Endothelial cell (in vitro differentiated cells): ENCODE results near the gene CACUL1. TPM values are rescaled to one million over a fixed set of nuclear protein-coding genes. Genes with fewer than 3 reads are reported as not detected.

Source experiments
- DNase-seq: peaks from one replicate; pipeline ENCODE4 v3.0.0; 2021; ENCODE audit warnings: low spot score
- H3K27ac Mint-ChIP-seq: one replicate; pipeline ENCODE4 v1.8.0; 2021; ENCODE audit warnings: mixed read lengths, inconsistent platforms; ENCODE audit not compliant: unreplicated experiment
- H3K27me3 Mint-ChIP-seq: one replicate; pipeline ENCODE4 v1.8.0; 2021; ENCODE audit warnings: mild to moderate bottlenecking, moderate library complexity, mixed read lengths, inconsistent platforms; ENCODE audit not compliant: unreplicated experiment
- H3K36me3 Mint-ChIP-seq: one replicate; pipeline ENCODE4 v1.8.0; 2021; ENCODE audit warnings: mild to moderate bottlenecking, low read depth, mixed read lengths, inconsistent platforms; ENCODE audit not compliant: unreplicated experiment
- H3K4me1 Mint-ChIP-seq: one replicate; pipeline ENCODE4 v1.8.0; 2021; ENCODE audit warnings: mild to moderate bottlenecking, mixed read lengths, inconsistent platforms; ENCODE audit not compliant: unreplicated experiment
- H3K4me3 Mint-ChIP-seq: one replicate; pipeline ENCODE4 v1.8.0; 2021; ENCODE audit warnings: mild to moderate bottlenecking, mixed read lengths, inconsistent platforms; ENCODE audit not compliant: unreplicated experiment
- H3K9me3 Mint-ChIP-seq: one replicate; pipeline ENCODE4 v1.8.0; 2021; ENCODE audit warnings: mixed read lengths, inconsistent platforms; ENCODE audit not compliant: unreplicated experiment
- CTCF ChIP-seq: fragments of 200-600 bp; sonication (generic); IDR thresholded peaks from one replicate; pipeline ENCODE4 v1.5.0; 2021; ENCODE audit warnings: antibody characterized with exemption; ENCODE audit not compliant: unreplicated experiment
- total RNA-seq: library from RNA; stranded (reverse); fragmentation: NEBNext Ultra II Directional; extraction: Animal tissue kit (Norgen Biotek cat#: 25700); gene quantifications from one replicate; pipeline ENCODE4 v1.2.1, GENCODE V29; 2021; ENCODE audit not compliant: unreplicated experiment

The CACUL1 gene
- total RNA-seq, 1 donor from 2014 or later = 59.0 TPM

GRCh38 chr10:118763202-118763988 is 8.6 kb upstream of the CACUL1 start:
- Mint-ChIP-seq H3K27ac (no peak overlapping the region), H3K27me3 (peaks cover 1% of the 10 kb centered on the region), H3K4me3 (no peak overlapping the region)

DNA sequence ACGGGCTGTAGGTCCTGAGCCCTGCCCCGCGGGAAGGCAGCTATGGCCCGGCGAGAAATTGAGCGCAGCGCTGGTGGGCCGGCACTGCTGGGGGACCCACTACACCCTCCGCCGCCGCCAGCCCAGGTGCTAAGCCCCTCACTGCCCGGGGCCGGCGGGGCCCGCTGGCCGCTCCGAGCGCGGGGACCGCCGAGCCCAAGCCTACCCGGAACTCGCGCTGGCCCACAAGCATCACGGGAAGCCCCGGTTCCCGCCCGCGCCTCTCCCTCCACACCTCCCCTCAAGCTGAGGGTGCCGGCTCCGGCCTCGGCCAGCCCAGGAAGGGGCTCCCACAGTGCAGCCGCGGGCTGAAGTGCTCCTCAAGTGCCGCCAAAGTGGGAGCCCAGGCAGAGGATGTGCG is 5.5 kb upstream of the CACUL1 start:
- H3K4me1 Mint-ChIP-seq = no peaks in the 10 kb centered on the region
- no peaks in the 10 kb centered on the region for H3K36me3 Mint-ChIP-seq
- no peak for TF ChIP-seq CTCF
- no peaks in the 10 kb centered on the region for H3K9me3 Mint-ChIP-seq
- H3K27ac Mint-ChIP-seq = no peak overlapping the region
- H3K27me3 Mint-ChIP-seq = peaks cover 4% of the 10 kb centered on the region
- H3K4me3 Mint-ChIP-seq = no peak overlapping the region
- no peak for DNase-seq

More at GRCh38 chr10:118763202-118763988, 8.6 kb upstream of the CACUL1 start:
- H3K36me3 Mint-ChIP-seq = no peaks in the 10 kb centered on the region
- DNase-seq = no peak
- H3K4me1 Mint-ChIP-seq = no peaks in the 10 kb centered on the region
- TF ChIP-seq CTCF = no peak
- no peaks in the 10 kb centered on the region for H3K9me3 Mint-ChIP-seq

DNA sequence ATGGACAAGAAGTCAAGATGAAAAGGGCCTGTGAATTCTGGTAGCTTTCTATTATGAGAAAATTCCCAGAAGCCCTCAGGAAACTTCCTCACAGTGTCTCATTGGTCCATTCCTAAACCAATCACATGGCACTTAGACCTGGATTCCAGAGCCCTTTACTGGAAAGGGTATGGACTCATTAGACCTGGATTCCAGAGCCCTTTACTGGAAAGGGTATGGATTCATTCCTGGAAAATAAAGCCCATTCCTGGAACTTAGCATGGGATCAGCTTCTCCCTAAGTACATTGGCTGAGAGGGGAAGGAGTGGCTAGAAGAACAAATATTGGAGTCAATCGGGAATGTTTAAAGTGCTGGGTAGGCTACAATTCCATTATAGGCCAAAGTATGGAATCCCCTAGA is 3.7 kb upstream of the CACUL1 start:
- TF ChIP-seq CTCF = no peak
- H3K27me3 Mint-ChIP-seq = peaks cover 8% of the 10 kb centered on the region
- no peak for DNase-seq
- peaks cover 7% of the 10 kb centered on the region for H3K36me3 Mint-ChIP-seq
- H3K9me3 Mint-ChIP-seq = no peaks in the 10 kb centered on the region
- H3K4me1 Mint-ChIP-seq = peaks cover 6% of the 10 kb centered on the region
- no peak overlapping the region for H3K27ac Mint-ChIP-seq
- no peak overlapping the region for H3K4me3 Mint-ChIP-seq

GRCh38 chr10:118754229-118754555 is 578 bp downstream of the CACUL1 start:
- DNase-seq = peak; percentile 70
- Mint-ChIP-seq H3K27ac (peak overlapping the region; percentile 96), H3K36me3 (peaks cover 9% of the 10 kb centered on the region), H3K4me1 (peaks cover 36% of the 10 kb centered on the region), H3K27me3 (peaks cover 11% of the 10 kb centered on the region), H3K4me3 (peak overlapping the region; percentile 95), H3K9me3 (no peaks in the 10 kb centered on the region)
- TF ChIP-seq CTCF = no peak
